Endothelial cell (in vitro differentiated cells): ENCODE measurements around the gene KRABD2. TPM values are rescaled to one million over a fixed set of nuclear protein-coding genes. Genes with fewer than 3 reads are reported as not detected.

Experiments
- total RNA-seq: library from RNA; stranded (reverse); fragmentation: NEBNext Ultra II Directional; extraction: Animal tissue kit (Norgen Biotek cat#: 25700); gene quantifications from one replicate; pipeline ENCODE4 v1.2.1, GENCODE V29; 2021; ENCODE audit not compliant: unreplicated experiment

The KRABD2 gene

Other genes with a start within 250 kb of the KRABD2 start
- gene PER1, start 224.3 kb downstream of the KRABD2 start, total RNA-seq = 30.0 TPM
- gene VAMP2, start 213.8 kb downstream of the KRABD2 start, total RNA-seq = 19.8 TPM
- 14.6 TPM for gene TMEM107, start 200.3 kb downstream of the KRABD2 start, total RNA-seq
- 9.7 TPM for gene BORCS6, start 186.5 kb downstream of the KRABD2 start, total RNA-seq
- 21.4 TPM for gene AURKB, start 166.1 kb downstream of the KRABD2 start, total RNA-seq
- gene CTC1, start 128.6 kb downstream of the KRABD2 start, total RNA-seq = 41.3 TPM
- 67.0 TPM for gene PFAS, start 127.4 kb downstream of the KRABD2 start, total RNA-seq
- 22.0 TPM for gene RANGRF, start 88.0 kb downstream of the KRABD2 start, total RNA-seq
- gene SLC25A35, start 81.3 kb downstream of the KRABD2 start, total RNA-seq = 6.9 TPM
- 113 TPM for gene ARHGEF15, start 66.5 kb downstream of the KRABD2 start, total RNA-seq
- not detected for gene ODF4, start 36.9 kb downstream of the KRABD2 start, total RNA-seq
- gene RPL26, start 6.5 kb upstream of the KRABD2 start, total RNA-seq = 1,901 TPM
- gene RNF222, start 21.1 kb upstream of the KRABD2 start, total RNA-seq = not detected
- 82.4 TPM for gene NDEL1, start 59.2 kb upstream of the KRABD2 start, total RNA-seq